Measurements from ENCODE around the gene MPPED2.
A peak's percentile ranks its signal among the peaks of the same experiment; 100 is the strongest.

MPPED2 gene

GRCh38 chr11:30586251-30587144 lies at the start of gene MPPED2:
Gene MPPED2, minus strand, starts transcription at chr11:30586353. Its CDS starts 5,980 bp downstream, at chr11:30580373.
- Histone ChIP-seq H3K9me3 (ENCODE audit: control insufficient read depth, low read depth, low read length) (no peaks in the 10 kb centered on the region), H3K36me3 (ENCODE audit: control insufficient read depth, low read depth, low read length) (no peaks in the 10 kb centered on the region), H3K4me1 (ENCODE audit: control insufficient read depth, low read depth, low read length) (peaks cover 19% of the 10 kb centered on the region), H3K27me3 (ENCODE audit: control insufficient read depth, insufficient read depth, low read length) (peaks cover 58% of the 10 kb centered on the region), H3K4me3 (ENCODE audit: low read length) (peak within 1 kb of the TSS; percentile 76), H3K9ac (ENCODE audit: low read length) (peak within 1 kb of the TSS; percentile 37), H3K27ac (ENCODE audit: low read length) (no peak within 1 kb of the TSS)

- Histone ChIP-seq H3K9me3 (ENCODE audit: control insufficient read depth, low read depth, low read length) (no peaks in the 10 kb centered on the region), H3K9ac (ENCODE audit: low read length) (no peak overlapping the region), H3K4me3 (ENCODE audit: low read length) (peak overlapping the region; percentile 63), H3K4me1 (ENCODE audit: control insufficient read depth, low read depth, low read length) (peaks cover 12% of the 10 kb centered on the region), H3K36me3 (ENCODE audit: control insufficient read depth, low read depth, low read length) (no peaks in the 10 kb centered on the region), H3K27ac (ENCODE audit: low read length) (no peak overlapping the region), H3K27me3 (ENCODE audit: control insufficient read depth, insufficient read depth, low read length) (no peaks in the 10 kb centered on the region)
Observed at GRCh38 chr11:30635401-30635989, 49.3 kb upstream of the MPPED2 start.

GRCh38 chr11:30631148-30631547 lies 45.0 kb upstream of the MPPED2 start:
- no peaks in the 10 kb centered on the region for H3K36me3 ChIP-seq (ENCODE audit: control insufficient read depth, low read depth, low read length)
- no peaks in the 10 kb centered on the region for H3K9me3 ChIP-seq (ENCODE audit: control insufficient read depth, low read depth, low read length)
- no peak overlapping the region for H3K9ac ChIP-seq (ENCODE audit: low read length)
- no peak overlapping the region for H3K27ac ChIP-seq (ENCODE audit: low read length)
- no peaks in the 10 kb centered on the region for H3K27me3 ChIP-seq (ENCODE audit: control insufficient read depth, insufficient read depth, low read length)
- H3K4me1 ChIP-seq (ENCODE audit: control insufficient read depth, low read depth, low read length): peaks cover 18% of the 10 kb centered on the region
- no peak overlapping the region for H3K4me3 ChIP-seq (ENCODE audit: low read length)

GRCh38 chr11:30619767-30620166 lies 33.6 kb upstream of the MPPED2 start:
- Histone ChIP-seq H3K9ac (ENCODE audit: low read length) (no peak overlapping the region), H3K4me3 (ENCODE audit: low read length) (no peak overlapping the region), H3K27me3 (ENCODE audit: control insufficient read depth, insufficient read depth, low read length) (no peaks in the 10 kb centered on the region)

GRCh38 chr11:30617762-30618161 lies 31.6 kb upstream of the MPPED2 start:
- Histone ChIP-seq H3K27ac (ENCODE audit: low read length) (no peak overlapping the region), H3K4me1 (ENCODE audit: control insufficient read depth, low read depth, low read length) (no peaks in the 10 kb centered on the region), H3K27me3 (ENCODE audit: control insufficient read depth, insufficient read depth, low read length) (no peaks in the 10 kb centered on the region), H3K9me3 (ENCODE audit: control insufficient read depth, low read depth, low read length) (no peaks in the 10 kb centered on the region), H3K4me3 (ENCODE audit: low read length) (no peak overlapping the region), H3K9ac (ENCODE audit: low read length) (no peak overlapping the region), H3K36me3 (ENCODE audit: control insufficient read depth, low read depth, low read length) (no peaks in the 10 kb centered on the region)

More at GRCh38 chr11:30619767-30620166, 33.6 kb upstream of the MPPED2 start:
- Histone ChIP-seq H3K4me1 (ENCODE audit: control insufficient read depth, low read depth, low read length) (no peaks in the 10 kb centered on the region), H3K27ac (ENCODE audit: low read length) (no peak overlapping the region), H3K36me3 (ENCODE audit: control insufficient read depth, low read depth, low read length) (no peaks in the 10 kb centered on the region), H3K9me3 (ENCODE audit: control insufficient read depth, low read depth, low read length) (no peaks in the 10 kb centered on the region)

- H3K4me3 ChIP-seq (ENCODE audit: low read length): no peak overlapping the region
- no peaks in the 10 kb centered on the region for H3K36me3 ChIP-seq (ENCODE audit: control insufficient read depth, low read depth, low read length)
- no peaks in the 10 kb centered on the region for H3K4me1 ChIP-seq (ENCODE audit: control insufficient read depth, low read depth, low read length)
- no peaks in the 10 kb centered on the region for H3K9me3 ChIP-seq (ENCODE audit: control insufficient read depth, low read depth, low read length)
- no peak overlapping the region for H3K27ac ChIP-seq (ENCODE audit: low read length)
- no peak overlapping the region for H3K9ac ChIP-seq (ENCODE audit: low read length)
- H3K27me3 ChIP-seq (ENCODE audit: control insufficient read depth, insufficient read depth, low read length): no peaks in the 10 kb centered on the region
Observed at GRCh38 chr11:30610628-30611027, 24.5 kb upstream of the MPPED2 start.

GRCh38 chr11:30608534-30608933 lies 22.4 kb upstream of the MPPED2 start:
- no peaks in the 10 kb centered on the region for H3K27me3 ChIP-seq (ENCODE audit: control insufficient read depth, insufficient read depth, low read length)
- H3K27ac ChIP-seq (ENCODE audit: low read length): no peak overlapping the region
- H3K9me3 ChIP-seq (ENCODE audit: control insufficient read depth, low read depth, low read length): no peaks in the 10 kb centered on the region
- no peaks in the 10 kb centered on the region for H3K36me3 ChIP-seq (ENCODE audit: control insufficient read depth, low read depth, low read length)
- no peak overlapping the region for H3K4me3 ChIP-seq (ENCODE audit: low read length)
- H3K9ac ChIP-seq (ENCODE audit: low read length): no peak overlapping the region
- no peaks in the 10 kb centered on the region for H3K4me1 ChIP-seq (ENCODE audit: control insufficient read depth, low read depth, low read length)

- Histone ChIP-seq H3K4me1 (ENCODE audit: control insufficient read depth, low read depth, low read length) (no peaks in the 10 kb centered on the region), H3K9ac (ENCODE audit: low read length) (no peak overlapping the region), H3K27me3 (ENCODE audit: control insufficient read depth, insufficient read depth, low read length) (no peaks in the 10 kb centered on the region), H3K9me3 (ENCODE audit: control insufficient read depth, low read depth, low read length) (no peaks in the 10 kb centered on the region), H3K4me3 (ENCODE audit: low read length) (no peak overlapping the region), H3K36me3 (ENCODE audit: control insufficient read depth, low read depth, low read length) (no peaks in the 10 kb centered on the region), H3K27ac (ENCODE audit: low read length) (no peak overlapping the region)
Observed at GRCh38 chr11:30605036-30605605, 19.0 kb upstream of the MPPED2 start.

- Histone ChIP-seq H3K36me3 (ENCODE audit: control insufficient read depth, low read depth, low read length) (no peaks in the 10 kb centered on the region), H3K27me3 (ENCODE audit: control insufficient read depth, insufficient read depth, low read length) (no peaks in the 10 kb centered on the region), H3K4me3 (ENCODE audit: low read length) (no peak overlapping the region), H3K4me1 (ENCODE audit: control insufficient read depth, low read depth, low read length) (no peaks in the 10 kb centered on the region), H3K27ac (ENCODE audit: low read length) (no peak overlapping the region), H3K9ac (ENCODE audit: low read length) (no peak overlapping the region), H3K9me3 (ENCODE audit: control insufficient read depth, low read depth, low read length) (no peaks in the 10 kb centered on the region)
Observed at GRCh38 chr11:30603357-30603756, 17.2 kb upstream of the MPPED2 start.

GRCh38 chr11:30596832-30597231 lies 10.7 kb upstream of the MPPED2 start:
- no peak overlapping the region for H3K4me3 ChIP-seq (ENCODE audit: low read length)
- H3K27ac ChIP-seq (ENCODE audit: low read length): no peak overlapping the region
- peaks cover 8% of the 10 kb centered on the region for H3K4me1 ChIP-seq (ENCODE audit: control insufficient read depth, low read depth, low read length)
- H3K9me3 ChIP-seq (ENCODE audit: control insufficient read depth, low read depth, low read length): no peaks in the 10 kb centered on the region
- H3K36me3 ChIP-seq (ENCODE audit: control insufficient read depth, low read depth, low read length): no peaks in the 10 kb centered on the region
- H3K27me3 ChIP-seq (ENCODE audit: control insufficient read depth, insufficient read depth, low read length): no peaks in the 10 kb centered on the region
- no peak overlapping the region for H3K9ac ChIP-seq (ENCODE audit: low read length)

GRCh38 chr11:30595934-30596333 lies 9.8 kb upstream of the MPPED2 start:
- H3K27ac ChIP-seq (ENCODE audit: low read length): no peak overlapping the region
- H3K36me3 ChIP-seq (ENCODE audit: control insufficient read depth, low read depth, low read length): no peaks in the 10 kb centered on the region
- H3K9ac ChIP-seq (ENCODE audit: low read length): no peak overlapping the region
- no peak overlapping the region for H3K4me3 ChIP-seq (ENCODE audit: low read length)
- peaks cover 13% of the 10 kb centered on the region for H3K4me1 ChIP-seq (ENCODE audit: control insufficient read depth, low read depth, low read length)
- no peaks in the 10 kb centered on the region for H3K27me3 ChIP-seq (ENCODE audit: control insufficient read depth, insufficient read depth, low read length)
- H3K9me3 ChIP-seq (ENCODE audit: control insufficient read depth, low read depth, low read length): no peaks in the 10 kb centered on the region

Data from iPS-18a (cell line).